ENCODE results near the gene GLYATL1B. TPM values are rescaled to one million over a fixed set of nuclear protein-coding genes. Genes with fewer than 3 reads are reported as not detected.

GLYATL1B gene
- total RNA-seq, 2 donors from 2014 or later = not detected

DNA sequence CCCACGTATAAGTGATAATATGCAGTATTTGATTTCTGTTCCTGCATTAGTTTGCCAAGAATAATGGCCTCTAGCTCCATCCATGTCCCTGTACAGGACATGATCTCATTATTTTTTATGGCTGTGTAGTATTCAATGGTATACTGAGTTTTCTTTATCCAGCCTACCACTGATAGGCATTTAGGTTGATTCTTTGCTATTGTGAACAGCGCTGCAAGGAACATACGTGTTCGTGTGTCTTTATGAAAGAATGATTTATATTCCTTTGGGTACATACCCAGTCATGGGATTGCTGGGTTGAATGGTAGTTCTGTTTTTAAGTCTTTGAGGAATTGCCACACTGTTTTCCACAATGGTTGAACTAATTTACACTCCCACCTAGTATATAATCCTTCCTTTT lies 55.1 kb downstream of the GLYATL1B start:
- TF ChIP-seq CTCF (IDR thresholded peaks at IDR 0.05) = no peak
- H3K9ac ChIP-seq (ENCODE audit: low read depth in 2 of 2, low read length in 2 of 2) = no peak overlapping the region
- H3K4me3 ChIP-seq = no peak overlapping the region
- H3K27ac ChIP-seq = no peak overlapping the region
- H3K4me1 ChIP-seq = no peaks in the 10 kb centered on the region
- no peak for DNase-seq
- no peaks in the 10 kb centered on the region for H3K27me3 ChIP-seq
- no peaks in the 10 kb centered on the region for H3K36me3 ChIP-seq
- intact Hi-C loops (cut with DNase I) = no loop called here
- H3K9me3 ChIP-seq = no peaks in the 10 kb centered on the region

DNA sequence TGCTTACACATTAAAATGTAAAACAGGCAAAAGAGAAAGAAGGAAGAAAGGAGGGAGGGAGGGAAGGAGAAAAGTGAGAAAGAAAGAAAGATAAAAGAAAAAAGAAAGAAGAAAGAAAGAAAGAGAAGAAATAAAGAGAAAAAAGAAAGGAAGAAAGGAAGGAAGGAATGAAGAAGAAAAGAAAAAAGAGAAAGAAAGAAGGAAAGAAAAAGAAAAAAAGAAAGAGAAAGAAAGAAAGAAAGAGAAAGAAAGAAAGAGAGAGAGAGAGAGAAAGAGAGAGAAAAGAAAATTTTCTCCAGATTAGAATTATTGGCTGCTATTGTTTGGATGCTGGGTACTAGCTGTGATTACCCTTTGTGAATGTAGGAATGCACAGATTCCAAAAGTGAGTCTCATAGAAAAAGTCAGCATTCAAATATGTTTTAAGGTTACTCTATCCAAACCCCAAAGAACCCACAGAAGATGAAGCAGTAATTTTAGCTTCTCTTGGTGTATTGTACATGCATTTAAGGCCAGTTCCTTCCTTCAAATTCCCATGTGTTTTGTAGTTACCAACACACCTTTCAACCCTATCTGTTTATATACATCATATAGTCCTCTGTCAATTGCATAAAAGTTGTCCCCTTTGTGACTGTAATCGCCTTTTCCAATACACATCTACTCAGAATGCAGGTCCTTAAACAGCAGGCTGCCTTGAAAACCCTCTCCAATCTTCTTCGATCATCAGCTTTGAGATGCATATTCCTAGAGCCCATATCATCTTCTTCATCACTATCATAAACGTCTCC lies 55.8 kb downstream of the GLYATL1B start:
- Histone ChIP-seq H3K9ac (ENCODE audit: low read depth in 2 of 2, low read length in 2 of 2) (peak overlapping the region; percentile 70 to 89), H3K36me3 (no peaks in the 10 kb centered on the region), H3K27me3 (no peaks in the 10 kb centered on the region), H3K4me3 (peak overlapping the region; percentile 62), H3K9me3 (no peaks in the 10 kb centered on the region), H3K27ac (peak overlapping the region; percentile 95), H3K4me1 (no peaks in the 10 kb centered on the region)
- intact Hi-C loops (cut with DNase I) = no loop called here
- TF ChIP-seq CTCF (IDR thresholded peaks at IDR 0.05) = no peak
- no peak for DNase-seq

DNA sequence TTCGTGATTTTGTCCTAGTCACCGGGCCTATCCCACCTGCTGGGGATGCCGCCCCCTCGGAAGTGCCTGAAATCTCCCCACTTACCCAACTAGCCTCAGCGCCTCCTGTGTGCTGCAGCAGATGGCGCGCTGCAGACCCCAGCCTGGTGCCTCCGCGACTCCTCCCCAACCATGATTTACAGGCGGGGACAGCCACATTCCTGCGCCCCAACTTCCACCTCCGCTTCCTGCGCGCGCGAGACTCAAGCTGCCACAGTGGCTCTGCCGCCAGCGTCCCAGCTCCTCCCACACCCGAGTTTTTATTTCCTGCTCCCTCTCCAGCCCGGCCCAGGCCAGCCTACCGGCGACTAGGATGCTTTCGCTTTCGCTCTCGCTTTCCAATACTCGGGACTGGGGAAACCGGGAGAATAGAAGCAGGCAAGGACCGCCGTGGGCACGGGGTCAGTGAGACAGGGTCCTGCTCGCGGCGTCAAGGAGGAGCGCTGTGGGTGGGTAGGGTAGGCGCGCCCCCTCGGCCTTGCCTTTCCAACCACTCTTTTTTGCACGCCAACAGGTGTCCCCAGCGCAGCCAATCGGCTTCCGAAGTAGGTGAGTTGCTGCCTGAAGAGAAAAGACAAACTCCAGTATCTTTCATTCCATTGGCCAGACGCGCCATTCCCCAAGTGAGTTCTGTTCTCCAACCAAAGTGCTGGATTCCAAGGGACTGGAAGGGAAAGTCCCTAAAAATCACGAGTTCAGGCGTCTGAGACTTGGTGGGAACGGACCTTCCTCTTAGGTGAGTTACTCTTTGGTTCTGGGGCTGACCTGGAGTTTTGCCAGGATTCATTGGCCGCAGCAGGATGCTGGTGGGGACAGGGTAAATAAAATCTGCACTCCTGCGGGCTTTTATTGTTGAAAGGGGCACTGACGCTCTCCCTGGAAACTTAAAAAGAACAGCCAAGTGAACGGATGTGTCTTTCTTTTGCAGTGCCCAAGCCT lies 56.7 kb downstream of the GLYATL1B start, which contains the start of gene FAM111A:
FAM111A (plus strand) TSS at position 327 of the 978 bp plus-strand sequence. CDS start 6,017 bp downstream, outside the sequence.
- intact Hi-C loops (cut with DNase I) = no loop called here
- no peaks in the 10 kb centered on the region for H3K36me3 ChIP-seq
- H3K9ac ChIP-seq (ENCODE audit: low read depth in 2 of 2, low read length in 2 of 2) = peak within 1 kb of the TSS; percentile 70 to 89
- H3K4me1 ChIP-seq = no peaks in the 10 kb centered on the region
- H3K27me3 ChIP-seq = no peaks in the 10 kb centered on the region
- peak; percentile 93 for DNase-seq
- no peaks in the 10 kb centered on the region for H3K9me3 ChIP-seq
- H3K4me3 ChIP-seq = peak within 1 kb of the TSS; percentile 62
- no peak for TF ChIP-seq CTCF (IDR thresholded peaks at IDR 0.05)
- H3K27ac ChIP-seq = peak within 1 kb of the TSS; percentile 95

DNA sequence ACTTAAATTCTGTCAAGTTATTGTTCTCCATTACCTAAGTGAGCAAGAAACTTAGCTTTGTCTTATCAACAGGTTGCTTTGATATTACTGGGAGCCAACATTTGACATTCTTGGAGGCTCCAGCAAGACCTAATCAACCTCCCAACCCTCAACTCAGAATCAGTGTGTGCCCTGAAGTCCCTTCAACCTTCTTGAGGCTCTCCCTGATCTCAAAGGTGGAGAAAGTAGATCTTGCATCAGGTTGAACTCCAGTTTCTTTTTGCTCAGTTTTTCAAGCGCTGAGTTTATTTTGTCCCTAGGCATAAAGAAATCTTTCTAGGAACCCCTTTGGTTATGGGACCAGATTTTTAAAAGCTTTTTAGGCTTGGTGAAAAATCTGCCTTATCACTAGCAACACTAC lies 58.0 kb downstream of the GLYATL1B start:
- Histone ChIP-seq H3K27ac (peak overlapping the region; percentile 95), H3K9me3 (no peaks in the 10 kb centered on the region), H3K4me1 (no peaks in the 10 kb centered on the region), H3K4me3 (peak overlapping the region; percentile 51), H3K36me3 (no peaks in the 10 kb centered on the region), H3K27me3 (no peaks in the 10 kb centered on the region), H3K9ac (ENCODE audit: low read depth in 2 of 2, low read length in 2 of 2) (peak overlapping the region; percentile 36 to 70)
- intact Hi-C loops (cut with DNase I) = no loop called here
- DNase-seq = no peak
- no peak for TF ChIP-seq CTCF (IDR thresholded peaks at IDR 0.05)

Other genes with a start within 250 kb of the GLYATL1B start
- gene GLYATL2, start 241.6 kb upstream of the GLYATL1B start, total RNA-seq = under 1 TPM in 1 of 2 donors, not detected in 1; 0.22 TPM
- 1 to 10 TPM in 1 of 2 donors, under 1 TPM in 1; 0.72 to 1.6 TPM for gene GLYATL1, start 146.8 kb upstream of the GLYATL1B start, total RNA-seq
- gene FAM111B, start 20.9 kb downstream of the GLYATL1B start, total RNA-seq = 10 to 100 TPM in 1 of 2 donors, 1 to 10 TPM in 1; 7.9 to 27.5 TPM
- 10 to 100 TPM; 24.9 to 38.1 TPM for gene FAM111A, start 56.5 kb downstream of the GLYATL1B start, total RNA-seq
- 10 to 100 TPM; 54.7 to 59.7 TPM for gene DTX4, start 85.8 kb downstream of the GLYATL1B start, total RNA-seq
- gene MPEG1, start 126.6 kb downstream of the GLYATL1B start, total RNA-seq = 10 to 100 TPM in 1 of 2 donors, 1 to 10 TPM in 1; 4.7 to 17.6 TPM

All from colonic mucosa (tissue), 4 donors.